AG09319 (cell line): ENCODE results near the gene YJEFN3.

Experiments used
- DNase-seq: peaks from one replicate; pipeline ENCODE4 v3.0.0-alpha.2; 2010; ENCODE audit warnings: low read depth; ENCODE audit errors: extremely low read depth
- CTCF ChIP-seq: IDR thresholded peaks from 2 replicates; pipeline ENCODE4 v1.5.1; 2011; ENCODE audit warnings: low read depth, mild to moderate bottlenecking, inconsistent platforms, low read length, moderate library complexity

The YJEFN3 gene

GRCh38 chr19:19527674-19528625, 761 bp upstream of the YJEFN3 start:
- DNase-seq, result no peak
- TF ChIP-seq CTCF, result no peak

- no peak for DNase-seq
- TF ChIP-seq CTCF, result no peak
Measured at GRCh38 chr19:19529783-19530422, 1.2 kb downstream of the YJEFN3 start.

GRCh38 chr19:19530423-19530804, 1.7 kb downstream of the YJEFN3 start:
- no peak for DNase-seq
- TF ChIP-seq CTCF, result no peak

GRCh38 chr19:19530889-19531288, 2.2 kb downstream of the YJEFN3 start:
- no peak for DNase-seq
- TF ChIP-seq CTCF, result no peak

GRCh38 chr19:19531951-19532805, 3.5 kb downstream of the YJEFN3 start:
- peak; percentile 97 for TF ChIP-seq CTCF
- no peak for DNase-seq

- no peak for TF ChIP-seq CTCF
- no peak for DNase-seq
Measured at GRCh38 chr19:19532806-19533701, 4.3 kb downstream of the YJEFN3 start.
